ENCODE data around the gene RDM1. TPM values are rescaled to one million over a fixed set of nuclear protein-coding genes. Genes with fewer than 3 reads are reported as not detected.
A peak's percentile ranks its signal among the peaks of the same experiment; 100 is the strongest.

Gene RDM1
- total RNA-seq, 2 experiments from 2014 or later = 18.6 to 21.6 TPM

DNA sequence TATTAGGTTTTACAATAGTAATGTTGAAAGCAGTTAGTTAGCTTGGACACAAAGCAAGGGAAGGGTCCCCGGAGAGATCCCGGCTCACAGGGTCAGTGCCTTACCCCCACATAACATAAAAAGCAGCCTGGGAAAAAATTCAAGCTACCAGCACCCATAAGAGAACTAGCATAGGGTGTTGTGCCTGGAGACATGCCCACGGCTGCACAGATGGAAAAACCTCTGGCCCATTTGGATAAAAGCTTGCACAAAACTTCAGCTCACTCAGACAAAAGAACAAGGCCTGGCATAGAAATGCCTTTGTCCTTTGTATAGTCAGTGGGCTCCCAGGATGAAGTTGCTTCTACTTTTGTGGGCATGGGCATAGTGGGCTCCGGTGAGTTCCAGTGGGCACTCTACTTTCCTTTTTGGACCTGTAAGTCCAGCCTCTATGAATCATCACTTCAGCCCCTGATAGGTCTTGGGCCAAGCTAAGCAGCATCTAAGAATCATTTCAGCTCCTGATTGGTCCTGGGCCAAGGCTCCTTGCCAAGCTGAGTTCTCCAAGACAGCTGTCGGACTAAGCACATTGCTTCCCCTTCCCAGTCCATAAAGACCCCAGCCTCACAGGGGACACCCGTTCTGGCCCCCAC lies 1.3 kb upstream of the RDM1 start:
- H3K4me3 Mint-ChIP-seq = no peak overlapping the region
- CTCF ChIA-PET = interaction anchor here (0.6 to 1.5 kb wide), 2 partner anchors 49 to 140 kb away, joined by 3 to 5 read pairs; no protein-coding TSS in a partner anchor
- H3K27ac Mint-ChIP-seq = no peak overlapping the region
- DNase-seq = no peak
- H3K9me3 Mint-ChIP-seq = no peaks in the 10 kb centered on the region
- H3K27me3 Mint-ChIP-seq (ENCODE audit: low read depth) = peaks cover 5% of the 10 kb centered on the region
- peaks cover 15% of the 10 kb centered on the region for H3K4me1 Mint-ChIP-seq (ENCODE audit: low read depth)
- intact Hi-C loops (cut with micrococcal nuclease) = loop anchor here (5.0 to 10.0 kb wide), 2 partner anchors 57 to 85 kb away; no protein-coding TSS in a partner anchor
- H3K36me3 Mint-ChIP-seq (ENCODE audit: low read depth) = no peaks in the 10 kb centered on the region

DNA sequence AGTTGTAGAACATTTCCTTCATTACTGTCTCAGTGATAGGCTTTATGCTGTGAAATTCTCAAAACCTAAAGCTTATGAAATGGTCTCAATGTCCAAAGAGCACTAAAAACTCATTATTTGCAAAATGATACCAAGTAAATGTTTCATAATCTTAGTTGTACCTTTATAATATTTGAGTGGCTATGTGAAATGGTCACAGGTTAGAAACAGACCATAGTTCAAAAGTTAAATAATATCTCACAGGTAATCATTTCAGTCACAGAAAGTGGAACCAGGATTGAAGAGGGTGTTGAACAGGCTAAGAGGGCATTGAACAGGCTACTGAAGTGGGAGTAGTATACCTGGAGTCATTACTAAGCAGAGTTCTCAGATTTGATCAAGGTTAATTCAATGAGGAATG lies 2.9 kb downstream of the RDM1 start:
- Mint-ChIP-seq H3K36me3 (ENCODE audit: low read depth) (peaks cover 12% of the 10 kb centered on the region), H3K4me1 (ENCODE audit: low read depth) (peaks cover 17% of the 10 kb centered on the region), H3K9me3 (no peaks in the 10 kb centered on the region), H3K27ac (no peak overlapping the region), H3K4me3 (no peak overlapping the region), H3K27me3 (ENCODE audit: low read depth) (peaks cover 5% of the 10 kb centered on the region)
- CTCF ChIA-PET = interaction anchor here (0.7 to 1.6 kb wide), 2 partner anchors 79 to 145 kb away, joined by 3 to 4 read pairs; no protein-coding TSS in a partner anchor
- intact Hi-C loops (cut with micrococcal nuclease) = no loop called here
- no peak for DNase-seq

DNA sequence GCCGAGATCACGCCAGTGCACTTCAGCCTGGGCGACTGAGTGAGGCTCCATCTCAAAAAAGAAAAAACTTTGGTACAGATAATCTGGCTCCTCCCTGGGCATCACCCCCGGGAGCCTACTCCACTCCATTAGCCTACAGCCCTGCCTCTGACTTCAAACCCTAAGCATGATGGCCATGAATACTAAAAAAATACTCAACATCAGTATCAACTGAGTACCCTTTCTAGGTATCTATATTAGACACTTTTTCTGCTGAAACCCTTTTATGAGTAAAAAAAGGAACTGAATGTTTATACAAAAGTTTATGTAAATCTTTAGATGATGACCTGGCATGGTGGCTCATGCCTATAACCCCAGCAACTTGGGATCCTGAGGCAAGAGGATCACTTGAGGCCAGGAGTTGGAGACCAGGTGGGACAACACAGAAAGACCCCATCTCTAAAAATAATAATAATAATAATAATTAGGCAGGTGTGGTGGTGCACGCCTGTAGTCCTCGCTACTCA lies 6.9 kb downstream of the RDM1 start:
- Mint-ChIP-seq H3K4me3 (no peak overlapping the region), H3K27ac (no peak overlapping the region), H3K4me1 (ENCODE audit: low read depth) (peaks cover 6% of the 10 kb centered on the region), H3K27me3 (ENCODE audit: low read depth) (peaks cover 2% of the 10 kb centered on the region), H3K9me3 (no peaks in the 10 kb centered on the region), H3K36me3 (ENCODE audit: low read depth) (peaks cover 16% of the 10 kb centered on the region)
- no peak for DNase-seq
- intact Hi-C loops (cut with micrococcal nuclease) = no loop called here
- CTCF ChIA-PET = no interaction called here

DNA sequence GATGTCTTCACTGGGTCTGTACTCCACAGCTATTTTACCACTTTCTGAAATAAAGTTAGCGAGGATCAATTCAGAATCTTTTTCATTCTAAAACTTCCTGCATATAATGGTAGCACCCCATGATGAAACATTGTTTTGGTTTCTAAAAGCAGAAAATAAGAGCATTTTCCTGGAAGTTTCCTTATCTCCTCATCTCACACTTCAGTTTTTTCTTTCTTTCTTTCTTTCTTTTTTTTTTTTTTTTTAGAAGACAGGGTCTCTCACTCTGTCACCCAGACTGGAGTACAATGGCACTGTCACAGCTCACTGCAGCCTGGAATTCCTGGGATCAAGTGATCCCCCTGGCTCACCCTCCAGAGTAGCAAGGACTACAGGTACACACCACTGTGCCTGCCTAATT lies 10.3 kb downstream of the RDM1 start:
- H3K27me3 Mint-ChIP-seq (ENCODE audit: low read depth) = no peaks in the 10 kb centered on the region
- peak overlapping the region; percentile 44 for H3K27ac Mint-ChIP-seq
- intact Hi-C loops (cut with micrococcal nuclease) = no loop called here
- H3K4me3 Mint-ChIP-seq = no peak overlapping the region
- peaks cover 13% of the 10 kb centered on the region for H3K36me3 Mint-ChIP-seq (ENCODE audit: low read depth)
- no peak for DNase-seq
- peaks cover 6% of the 10 kb centered on the region for H3K4me1 Mint-ChIP-seq (ENCODE audit: low read depth)
- CTCF ChIA-PET = no interaction called here
- H3K9me3 Mint-ChIP-seq = no peaks in the 10 kb centered on the region

DNA sequence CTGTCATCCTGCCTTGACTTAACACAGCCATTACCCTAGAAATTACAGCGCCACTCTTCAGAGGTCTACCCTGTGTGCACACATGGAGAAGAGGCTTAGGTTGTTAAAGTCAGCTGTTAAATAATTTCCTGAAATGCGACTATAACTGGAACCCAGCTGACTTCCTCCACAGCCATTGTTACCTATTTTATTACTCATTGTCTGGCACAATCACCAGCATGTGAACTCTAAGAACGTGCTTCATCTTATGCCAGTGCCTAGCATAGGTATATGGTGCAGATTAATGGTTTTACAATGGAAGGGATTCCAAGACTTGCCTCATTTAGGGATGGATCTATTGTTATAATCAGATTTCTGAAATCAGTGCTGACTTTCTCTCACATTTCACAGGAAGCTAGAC lies 11.9 kb downstream of the RDM1 start:
- CTCF ChIA-PET = no interaction called here
- peaks cover 5% of the 10 kb centered on the region for H3K4me1 Mint-ChIP-seq (ENCODE audit: low read depth)

DNA sequence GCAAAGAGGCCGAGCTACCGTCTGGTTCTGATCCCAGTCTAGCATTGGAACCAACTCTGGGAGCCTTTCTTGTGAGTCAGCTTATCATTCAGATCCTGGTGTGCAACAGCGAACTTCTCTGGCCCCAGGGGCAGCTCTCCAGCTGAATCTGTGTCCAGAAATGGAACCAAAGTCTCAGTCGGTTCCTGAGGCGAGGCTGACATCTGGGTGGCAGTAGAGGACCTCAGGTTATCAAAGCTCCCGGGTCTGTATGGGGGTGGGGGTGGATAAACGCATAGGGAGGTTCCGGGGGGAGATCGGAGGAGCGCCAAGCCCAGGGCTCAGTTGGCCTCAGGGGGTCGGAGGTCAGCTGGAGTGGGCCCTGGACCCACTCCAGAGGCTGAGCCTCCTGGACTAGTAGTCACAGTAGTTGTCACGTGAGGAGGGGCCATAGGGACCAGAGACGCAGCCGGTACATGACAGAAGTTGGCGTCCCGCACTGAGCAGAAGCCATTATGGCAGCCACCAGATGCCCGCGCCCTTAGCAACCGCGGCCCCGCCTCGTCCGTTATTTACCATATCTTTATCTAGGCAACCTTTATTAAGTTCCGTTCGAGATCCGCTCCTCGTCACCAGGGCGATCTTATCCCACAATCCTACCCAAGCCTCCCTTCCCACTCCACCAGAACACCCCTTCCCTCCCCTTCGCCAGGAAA lies 12.9 kb downstream of the RDM1 start:
- CTCF ChIA-PET = no interaction called here
- peaks cover 5% of the 10 kb centered on the region for H3K4me1 Mint-ChIP-seq (ENCODE audit: low read depth)
- H3K27ac Mint-ChIP-seq = no peak overlapping the region
- H3K9me3 Mint-ChIP-seq = no peaks in the 10 kb centered on the region
- DNase-seq = no peak
- no peaks in the 10 kb centered on the region for H3K27me3 Mint-ChIP-seq (ENCODE audit: low read depth)
- intact Hi-C loops (cut with micrococcal nuclease) = no loop called here
- H3K36me3 Mint-ChIP-seq (ENCODE audit: low read depth) = peaks cover 4% of the 10 kb centered on the region
- H3K4me3 Mint-ChIP-seq = no peak overlapping the region

More for the DNA sequence above, 11.9 kb downstream of the RDM1 start:
- peaks cover 9% of the 10 kb centered on the region for H3K36me3 Mint-ChIP-seq (ENCODE audit: low read depth)
- H3K27me3 Mint-ChIP-seq (ENCODE audit: low read depth) = no peaks in the 10 kb centered on the region
- H3K4me3 Mint-ChIP-seq = no peak overlapping the region
- H3K27ac Mint-ChIP-seq = no peak overlapping the region
- intact Hi-C loops (cut with micrococcal nuclease) = no loop called here
- no peaks in the 10 kb centered on the region for H3K9me3 Mint-ChIP-seq
- no peak for DNase-seq

DNA sequence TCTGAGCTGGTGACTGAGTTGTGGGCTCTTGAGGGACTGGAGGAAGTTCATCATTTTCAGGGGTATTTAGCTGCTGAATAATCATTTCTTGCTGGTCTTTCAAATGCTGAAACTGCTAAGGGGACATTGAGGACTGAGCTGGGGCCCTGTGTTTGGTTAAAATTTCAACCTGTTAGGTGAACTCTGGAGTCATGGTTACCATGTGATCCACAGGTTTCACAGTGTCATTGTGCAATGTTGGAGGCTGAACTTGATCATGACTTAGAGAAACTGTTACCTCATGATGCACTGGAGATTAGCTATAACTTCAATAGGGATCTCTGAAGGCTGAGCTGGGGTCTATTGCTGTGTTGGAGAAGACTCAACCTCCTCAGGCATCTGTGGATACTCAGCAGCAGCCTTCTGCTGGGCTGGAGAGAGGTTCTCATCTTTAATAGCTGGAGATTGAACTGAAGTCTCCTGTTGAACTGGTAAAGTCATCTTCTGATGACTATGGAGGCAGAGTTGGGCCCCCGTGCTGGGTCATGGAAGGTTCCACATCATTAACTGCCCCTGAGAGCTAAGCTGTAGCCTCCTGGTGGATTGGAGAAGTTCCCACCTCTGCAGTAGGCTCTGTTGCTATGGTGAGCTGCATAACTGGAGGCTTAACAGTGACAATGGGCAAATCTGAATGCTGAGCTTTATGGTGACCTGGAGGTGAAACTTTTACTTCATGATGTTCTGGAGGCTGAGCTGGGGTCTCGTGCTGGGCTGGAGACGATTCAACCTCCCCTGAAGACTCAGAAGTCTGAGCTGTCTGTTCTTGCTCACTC lies 15.2 kb downstream of the RDM1 start:
- Mint-ChIP-seq H3K9me3 (no peaks in the 10 kb centered on the region), H3K27ac (no peak overlapping the region), H3K27me3 (ENCODE audit: low read depth) (no peaks in the 10 kb centered on the region), H3K36me3 (ENCODE audit: low read depth) (no peaks in the 10 kb centered on the region), H3K4me1 (ENCODE audit: low read depth) (peaks cover 5% of the 10 kb centered on the region), H3K4me3 (no peak overlapping the region)
- CTCF ChIA-PET = interaction anchor here (0.6 to 1.2 kb wide), 2 partner anchors 74 to 311 kb away, joined by 3 read pairs; no protein-coding TSS in a partner anchor
- intact Hi-C loops (cut with micrococcal nuclease) = no loop called here
- no peak for DNase-seq

DNA sequence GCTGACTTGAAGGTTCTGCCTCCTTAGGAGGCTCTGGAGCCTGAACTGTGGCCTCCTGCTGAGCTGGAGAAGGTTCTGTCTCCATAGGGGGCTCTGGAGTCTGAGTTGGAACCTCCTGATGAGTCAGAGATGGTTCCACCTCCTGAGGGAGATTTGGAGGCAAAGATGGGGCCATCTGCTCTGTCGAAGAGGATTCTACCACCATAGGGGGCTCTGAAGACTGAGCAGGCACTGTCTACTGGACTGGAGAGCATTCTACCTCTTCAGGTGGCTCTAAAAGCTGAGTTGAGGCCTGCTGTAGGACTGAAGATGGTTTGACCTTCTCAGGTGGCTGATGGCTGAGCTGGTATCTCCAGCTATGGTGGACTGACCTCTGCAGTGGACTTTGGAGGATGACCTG lies 16.2 kb downstream of the RDM1 start:
- H3K9me3 Mint-ChIP-seq = no peaks in the 10 kb centered on the region
- DNase-seq = no peak

DNA sequence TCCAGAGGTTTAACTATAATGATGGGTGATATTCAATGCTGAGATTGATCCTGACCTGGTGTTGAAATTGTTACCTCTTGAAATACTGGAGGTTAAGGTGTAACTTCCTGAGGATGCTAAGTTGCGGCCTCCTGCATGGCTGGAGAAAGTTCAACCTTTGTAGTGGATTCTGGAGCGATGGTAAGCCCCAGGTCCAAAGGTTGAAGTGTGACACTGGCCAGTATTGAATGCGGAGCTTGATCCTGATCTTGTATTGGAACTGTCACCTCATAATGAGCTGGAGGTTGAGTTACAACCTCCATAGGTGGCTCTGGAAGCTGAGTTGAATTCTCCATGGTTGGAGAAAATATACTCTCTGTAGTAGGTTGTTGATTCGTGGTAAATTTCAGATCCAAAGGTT lies 17.0 kb downstream of the RDM1 start:
- H3K4me3 Mint-ChIP-seq = no peak overlapping the region
- no peaks in the 10 kb centered on the region for H3K27me3 Mint-ChIP-seq (ENCODE audit: low read depth)
- no peaks in the 10 kb centered on the region for H3K9me3 Mint-ChIP-seq
- no peak overlapping the region for H3K27ac Mint-ChIP-seq
- no peak for DNase-seq
- CTCF ChIA-PET = no interaction called here
- intact Hi-C loops (cut with micrococcal nuclease) = no loop called here
- H3K36me3 Mint-ChIP-seq (ENCODE audit: low read depth) = no peaks in the 10 kb centered on the region
- H3K4me1 Mint-ChIP-seq (ENCODE audit: low read depth) = no peaks in the 10 kb centered on the region

More for the DNA sequence above, 16.2 kb downstream of the RDM1 start:
- CTCF ChIA-PET = interaction anchor here (0.7 kb wide), 1 partner anchor 689 kb away, joined by 3 read pairs; no protein-coding TSS in a partner anchor
- Mint-ChIP-seq H3K4me1 (ENCODE audit: low read depth) (no peaks in the 10 kb centered on the region), H3K27me3 (ENCODE audit: low read depth) (no peaks in the 10 kb centered on the region), H3K27ac (no peak overlapping the region), H3K36me3 (ENCODE audit: low read depth) (no peaks in the 10 kb centered on the region), H3K4me3 (no peak overlapping the region)
- intact Hi-C loops (cut with micrococcal nuclease) = no loop called here

DNA sequence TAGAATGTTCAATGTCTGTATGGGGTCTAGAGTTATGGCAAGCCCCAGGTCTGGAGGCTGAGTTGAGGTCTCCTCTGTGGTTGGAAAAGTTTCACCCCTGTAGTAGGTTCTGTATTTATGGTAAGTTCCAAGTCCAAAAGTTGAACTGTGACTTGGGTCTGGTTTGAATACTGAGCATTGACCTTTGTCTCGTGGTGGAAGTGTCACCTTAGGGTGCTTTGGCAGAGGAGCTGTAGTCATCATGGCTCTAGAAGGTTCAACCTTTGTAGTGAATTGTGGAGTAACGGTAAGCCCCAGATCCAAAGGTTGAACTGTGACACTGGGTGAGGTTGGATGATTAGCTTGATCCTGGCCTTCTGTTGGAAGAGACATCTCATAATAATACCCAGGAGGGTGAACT lies 17.6 kb downstream of the RDM1 start:
- Mint-ChIP-seq H3K4me3 (no peak overlapping the region), H3K36me3 (ENCODE audit: low read depth) (no peaks in the 10 kb centered on the region), H3K9me3 (no peaks in the 10 kb centered on the region), H3K4me1 (ENCODE audit: low read depth) (no peaks in the 10 kb centered on the region), H3K27me3 (ENCODE audit: low read depth) (no peaks in the 10 kb centered on the region), H3K27ac (no peak overlapping the region)
- CTCF ChIA-PET = no interaction called here
- no peak for DNase-seq
- intact Hi-C loops (cut with micrococcal nuclease) = no loop called here

DNA sequence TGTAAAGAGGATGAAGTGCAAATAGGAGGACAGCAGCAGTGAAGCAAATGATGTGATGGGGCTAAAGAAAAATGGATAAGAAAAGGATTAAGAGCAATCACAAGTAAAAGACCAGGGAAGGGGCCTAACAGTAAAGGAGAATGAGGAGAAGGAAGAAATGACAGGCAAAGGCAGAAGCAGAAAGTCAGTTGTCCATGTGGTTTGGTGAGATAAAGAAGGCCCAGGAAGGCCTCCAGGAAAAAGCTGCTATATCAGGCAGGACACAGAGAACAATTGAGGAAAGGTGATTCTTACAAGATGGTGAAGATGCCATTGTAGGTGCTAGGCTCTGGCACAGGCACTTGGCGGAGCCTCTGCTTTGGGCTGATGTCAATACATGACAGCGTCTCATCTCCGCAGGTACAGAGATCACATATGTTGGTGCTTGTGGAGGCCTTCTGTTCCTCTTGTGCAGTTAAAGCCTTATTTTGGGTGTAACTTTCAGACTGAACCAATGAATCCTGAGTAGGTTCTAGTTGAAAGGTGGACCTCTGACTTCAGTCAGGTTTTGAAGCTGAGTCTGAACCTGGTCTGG lies 18.1 kb downstream of the RDM1 start:
- no peak overlapping the region for H3K27ac Mint-ChIP-seq
- CTCF ChIA-PET = interaction anchor here (1.3 kb wide), 1 partner anchor 41 kb away, joined by 4 read pairs; no protein-coding TSS in a partner anchor
- DNase-seq = no peak
- H3K9me3 Mint-ChIP-seq = no peaks in the 10 kb centered on the region
- H3K4me1 Mint-ChIP-seq (ENCODE audit: low read depth) = no peaks in the 10 kb centered on the region
- no peaks in the 10 kb centered on the region for H3K27me3 Mint-ChIP-seq (ENCODE audit: low read depth)
- intact Hi-C loops (cut with micrococcal nuclease) = no loop called here
- H3K36me3 Mint-ChIP-seq (ENCODE audit: low read depth) = no peaks in the 10 kb centered on the region
- no peak overlapping the region for H3K4me3 Mint-ChIP-seq

DNA sequence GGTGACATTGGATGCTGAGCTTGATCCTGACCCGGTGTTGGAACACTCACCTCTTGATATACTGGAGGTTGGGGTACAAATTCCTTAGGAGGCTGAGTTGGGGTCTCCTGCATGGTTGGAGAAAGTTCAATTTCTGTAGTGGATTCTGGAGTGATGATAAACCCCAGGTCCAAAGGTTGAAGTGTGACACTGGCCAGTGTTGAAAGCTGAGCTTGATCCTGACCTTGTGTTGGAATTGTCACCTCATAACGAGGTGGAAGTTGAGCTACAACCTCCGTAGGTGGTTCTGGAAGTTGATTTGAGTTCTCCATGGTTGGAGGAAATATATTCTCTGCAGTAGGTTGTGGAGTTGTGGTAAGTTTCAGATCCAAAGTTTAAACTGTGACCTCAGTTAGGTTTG lies 21.2 kb downstream of the RDM1 start:
- CTCF ChIA-PET = interaction anchor here (0.6 to 1.8 kb wide), 2 partner anchors 9 to 146 kb away, joined by 4 read pairs; no protein-coding TSS in a partner anchor
- no peaks in the 10 kb centered on the region for H3K9me3 Mint-ChIP-seq
- intact Hi-C loops (cut with micrococcal nuclease) = no loop called here
- no peak overlapping the region for H3K4me3 Mint-ChIP-seq
- no peaks in the 10 kb centered on the region for H3K36me3 Mint-ChIP-seq (ENCODE audit: low read depth)
- H3K4me1 Mint-ChIP-seq (ENCODE audit: low read depth) = no peaks in the 10 kb centered on the region
- no peaks in the 10 kb centered on the region for H3K27me3 Mint-ChIP-seq (ENCODE audit: low read depth)
- H3K27ac Mint-ChIP-seq = no peak overlapping the region
- no peak for DNase-seq

All from activated naive CD4-positive, alpha-beta T cell treated with anti-CD3 and anti-CD28 coated beads for 36 hours (primary cell).